Measurements from ENCODE around the gene TSPAN5.

TSPAN5 gene

GRCh38 chr4:98673288-98673644, 14.9 kb upstream of the TSPAN5 start:
- H3K27ac ChIP-seq (ENCODE audit: low read length): no peak overlapping the region
- no peak overlapping the region for H3K9ac ChIP-seq (ENCODE audit: low read length in 2 of 2)
- H3K9me3 ChIP-seq (ENCODE audit: control insufficient read depth in 2 of 2, low read length in 2 of 2): no peaks in the 10 kb centered on the region
- no peaks in the 10 kb centered on the region for H3K4me1 ChIP-seq (ENCODE audit: control insufficient read depth, insufficient read depth, low read length)
- H3K27me3 ChIP-seq (ENCODE audit: control insufficient read depth in 1 of 2, insufficient read depth in 2 of 2, low read length in 2 of 2): no peaks in the 10 kb centered on the region
- no peak overlapping the region for H3K4me3 ChIP-seq (ENCODE audit: low read length in 2 of 2)
- no peaks in the 10 kb centered on the region for H3K36me3 ChIP-seq (ENCODE audit: control insufficient read depth in 2 of 2, insufficient read depth in 2 of 2, low read length in 2 of 2)

GRCh38 chr4:98672583-98673287, 14.3 kb upstream of the TSPAN5 start:
- no peaks in the 10 kb centered on the region for H3K27me3 ChIP-seq (ENCODE audit: control insufficient read depth in 1 of 2, insufficient read depth in 2 of 2, low read length in 2 of 2)
- no peaks in the 10 kb centered on the region for H3K36me3 ChIP-seq (ENCODE audit: control insufficient read depth in 2 of 2, insufficient read depth in 2 of 2, low read length in 2 of 2)
- no peaks in the 10 kb centered on the region for H3K9me3 ChIP-seq (ENCODE audit: control insufficient read depth in 2 of 2, low read length in 2 of 2)
- no peak overlapping the region for H3K9ac ChIP-seq (ENCODE audit: low read length in 2 of 2)
- H3K4me1 ChIP-seq (ENCODE audit: control insufficient read depth, insufficient read depth, low read length): no peaks in the 10 kb centered on the region
- H3K27ac ChIP-seq (ENCODE audit: low read length): no peak overlapping the region
- no peak overlapping the region for H3K4me3 ChIP-seq (ENCODE audit: low read length in 2 of 2)

GRCh38 chr4:98671131-98671530, 12.7 kb upstream of the TSPAN5 start:
- no peaks in the 10 kb centered on the region for H3K4me1 ChIP-seq (ENCODE audit: control insufficient read depth, insufficient read depth, low read length)
- no peak overlapping the region for H3K9ac ChIP-seq (ENCODE audit: low read length in 2 of 2)
- H3K36me3 ChIP-seq (ENCODE audit: control insufficient read depth in 2 of 2, insufficient read depth in 2 of 2, low read length in 2 of 2): no peaks in the 10 kb centered on the region
- H3K27me3 ChIP-seq (ENCODE audit: control insufficient read depth in 1 of 2, insufficient read depth in 2 of 2, low read length in 2 of 2): no peaks in the 10 kb centered on the region
- H3K27ac ChIP-seq (ENCODE audit: low read length): no peak overlapping the region
- H3K9me3 ChIP-seq (ENCODE audit: control insufficient read depth in 2 of 2, low read length in 2 of 2): no peaks in the 10 kb centered on the region
- no peak overlapping the region for H3K4me3 ChIP-seq (ENCODE audit: low read length in 2 of 2)

GRCh38 chr4:98670186-98670585, 11.8 kb upstream of the TSPAN5 start:
- Histone ChIP-seq H3K9me3 (ENCODE audit: control insufficient read depth in 2 of 2, low read length in 2 of 2) (no peaks in the 10 kb centered on the region), H3K4me1 (ENCODE audit: control insufficient read depth, insufficient read depth, low read length) (no peaks in the 10 kb centered on the region), H3K9ac (ENCODE audit: low read length in 2 of 2) (no peak overlapping the region), H3K36me3 (ENCODE audit: control insufficient read depth in 2 of 2, insufficient read depth in 2 of 2, low read length in 2 of 2) (no peaks in the 10 kb centered on the region), H3K27me3 (ENCODE audit: control insufficient read depth in 1 of 2, insufficient read depth in 2 of 2, low read length in 2 of 2) (no peaks in the 10 kb centered on the region), H3K4me3 (ENCODE audit: low read length in 2 of 2) (no peak overlapping the region), H3K27ac (ENCODE audit: low read length) (no peak overlapping the region)

- no peaks in the 10 kb centered on the region for H3K36me3 ChIP-seq (ENCODE audit: control insufficient read depth in 2 of 2, insufficient read depth in 2 of 2, low read length in 2 of 2)
- no peak overlapping the region for H3K27ac ChIP-seq (ENCODE audit: low read length)
- no peaks in the 10 kb centered on the region for H3K27me3 ChIP-seq (ENCODE audit: control insufficient read depth in 1 of 2, insufficient read depth in 2 of 2, low read length in 2 of 2)
- no peaks in the 10 kb centered on the region for H3K4me1 ChIP-seq (ENCODE audit: control insufficient read depth, insufficient read depth, low read length)
- H3K4me3 ChIP-seq (ENCODE audit: low read length in 2 of 2): no peak overlapping the region
- H3K9ac ChIP-seq (ENCODE audit: low read length in 2 of 2): no peak overlapping the region
- H3K9me3 ChIP-seq (ENCODE audit: control insufficient read depth in 2 of 2, low read length in 2 of 2): no peaks in the 10 kb centered on the region
Measured at GRCh38 chr4:98669577-98669976, 11.2 kb upstream of the TSPAN5 start.

GRCh38 chr4:98664959-98665358, 6.5 kb upstream of the TSPAN5 start:
- Histone ChIP-seq H3K9ac (ENCODE audit: low read length in 2 of 2) (no peak overlapping the region), H3K27ac (ENCODE audit: low read length) (no peak overlapping the region), H3K9me3 (ENCODE audit: control insufficient read depth in 2 of 2, low read length in 2 of 2) (no peaks in the 10 kb centered on the region), H3K36me3 (ENCODE audit: control insufficient read depth in 2 of 2, insufficient read depth in 2 of 2, low read length in 2 of 2) (no peaks in the 10 kb centered on the region), H3K4me3 (ENCODE audit: low read length in 2 of 2) (no peak overlapping the region), H3K4me1 (ENCODE audit: control insufficient read depth, insufficient read depth, low read length) (peaks cover under 1% of the 10 kb centered on the region), H3K27me3 (ENCODE audit: control insufficient read depth in 1 of 2, insufficient read depth in 2 of 2, low read length in 2 of 2) (no peaks in the 10 kb centered on the region)

GRCh38 chr4:98663226-98664006, 5.0 kb upstream of the TSPAN5 start:
- Histone ChIP-seq H3K4me3 (ENCODE audit: low read length in 2 of 2) (no peak overlapping the region), H3K9ac (ENCODE audit: low read length in 2 of 2) (no peak overlapping the region), H3K4me1 (ENCODE audit: control insufficient read depth, insufficient read depth, low read length) (peaks cover 11% of the 10 kb centered on the region), H3K27ac (ENCODE audit: low read length) (peak overlapping the region; percentile 31), H3K36me3 (ENCODE audit: control insufficient read depth in 2 of 2, insufficient read depth in 2 of 2, low read length in 2 of 2) (no peaks in the 10 kb centered on the region), H3K27me3 (ENCODE audit: control insufficient read depth in 1 of 2, insufficient read depth in 2 of 2, low read length in 2 of 2) (no peaks in the 10 kb centered on the region), H3K9me3 (ENCODE audit: control insufficient read depth in 2 of 2, low read length in 2 of 2) (no peaks in the 10 kb centered on the region)

- Histone ChIP-seq H3K4me3 (ENCODE audit: low read length in 2 of 2) (no peak overlapping the region), H3K27me3 (ENCODE audit: control insufficient read depth in 1 of 2, insufficient read depth in 2 of 2, low read length in 2 of 2) (no peaks in the 10 kb centered on the region), H3K9ac (ENCODE audit: low read length in 2 of 2) (no peak overlapping the region), H3K27ac (ENCODE audit: low read length) (peak overlapping the region; percentile 31), H3K36me3 (ENCODE audit: control insufficient read depth in 2 of 2, insufficient read depth in 2 of 2, low read length in 2 of 2) (no peaks in the 10 kb centered on the region), H3K4me1 (ENCODE audit: control insufficient read depth, insufficient read depth, low read length) (peaks cover 11% of the 10 kb centered on the region), H3K9me3 (ENCODE audit: control insufficient read depth in 2 of 2, low read length in 2 of 2) (no peaks in the 10 kb centered on the region)
Measured at GRCh38 chr4:98662626-98663225, 4.3 kb upstream of the TSPAN5 start.

- Histone ChIP-seq H3K36me3 (ENCODE audit: control insufficient read depth in 2 of 2, insufficient read depth in 2 of 2, low read length in 2 of 2) (no peaks in the 10 kb centered on the region), H3K4me3 (ENCODE audit: low read length in 2 of 2) (no peak overlapping the region), H3K27ac (ENCODE audit: low read length) (no peak overlapping the region), H3K4me1 (ENCODE audit: control insufficient read depth, insufficient read depth, low read length) (peaks cover 14% of the 10 kb centered on the region), H3K9ac (ENCODE audit: low read length in 2 of 2) (no peak overlapping the region), H3K9me3 (ENCODE audit: control insufficient read depth in 2 of 2, low read length in 2 of 2) (no peaks in the 10 kb centered on the region), H3K27me3 (ENCODE audit: control insufficient read depth in 1 of 2, insufficient read depth in 2 of 2, low read length in 2 of 2) (no peaks in the 10 kb centered on the region)
Measured at GRCh38 chr4:98662055-98662453, 3.6 kb upstream of the TSPAN5 start.

GRCh38 chr4:98661371-98662054, 3.1 kb upstream of the TSPAN5 start:
- Histone ChIP-seq H3K9me3 (ENCODE audit: control insufficient read depth in 2 of 2, low read length in 2 of 2) (no peaks in the 10 kb centered on the region), H3K27me3 (ENCODE audit: control insufficient read depth in 1 of 2, insufficient read depth in 2 of 2, low read length in 2 of 2) (no peaks in the 10 kb centered on the region), H3K36me3 (ENCODE audit: control insufficient read depth in 2 of 2, insufficient read depth in 2 of 2, low read length in 2 of 2) (no peaks in the 10 kb centered on the region), H3K4me3 (ENCODE audit: low read length in 2 of 2) (no peak overlapping the region), H3K4me1 (ENCODE audit: control insufficient read depth, insufficient read depth, low read length) (peaks cover 18% of the 10 kb centered on the region), H3K9ac (ENCODE audit: low read length in 2 of 2) (no peak overlapping the region), H3K27ac (ENCODE audit: low read length) (no peak overlapping the region)

Data from stomach smooth muscle (tissue), 2 donors.